Activated T-helper 1 cell treated with anti-CD3 and anti-CD28 coated beads, Interleukin-12 subunit alpha, Interleukin-12 subunit beta, Interleukin-2, Interleukin-4 antibody, amounts not matched to agents 30 ng/mL and 10 ng/mL and 1 ng/mL, durations not matched to agents 14 hours and 24 hours and 36 hours (primary cell): ENCODE measurements around the gene BRINP3. TPM values are rescaled to one million over a fixed set of nuclear protein-coding genes. Genes with fewer than 3 reads are reported as not detected.
"Not testable (repeated sequence)": the region's sequence is repeated elsewhere in the genome, so short reads cannot be mapped to it uniquely, and the experiment has no call there.

Experiments
- DNase-seq: peaks from one replicate; pipeline ENCODE4 v3.0.0; 2021; ENCODE audit warnings: low spot score
- H3K27ac Mint-ChIP-seq: one replicate; pipeline ENCODE4 v1.8.0; 2021; ENCODE audit warnings: mild to moderate bottlenecking, mixed read lengths
- H3K27me3 Mint-ChIP-seq: one replicate; pipeline ENCODE4 v1.8.0; 2022; ENCODE audit warnings: mild to moderate bottlenecking, moderate library complexity, mixed read lengths; ENCODE audit not compliant: insufficient read depth
- H3K36me3 Mint-ChIP-seq: one replicate; pipeline ENCODE4 v1.8.0; 2021; ENCODE audit warnings: low read depth, mixed read lengths
- H3K4me1 Mint-ChIP-seq: one replicate; pipeline ENCODE4 v1.8.0; 2021; ENCODE audit warnings: low read depth, mixed read lengths
- H3K4me3 Mint-ChIP-seq: one replicate; pipeline ENCODE4 v1.8.0; 2021; ENCODE audit warnings: mild to moderate bottlenecking, moderate library complexity, mixed read lengths
- H3K9me3 Mint-ChIP-seq: one replicate; pipeline ENCODE4 v1.8.0; 2021; ENCODE audit warnings: mixed read lengths
- intact Hi-C: fragments of 100-400 bp; cut with micrococcal nuclease; formaldehyde crosslinking; loops from one replicate; pipeline ENCODE4 v1.15.1; 2024
- total RNA-seq: library from RNA; stranded (reverse); gene quantifications from 2 replicates; pipeline ENCODE4 v1.2.3, GENCODE V29; 2022

Gene BRINP3
- total RNA-seq = not detected in 2 replicates

DNA sequence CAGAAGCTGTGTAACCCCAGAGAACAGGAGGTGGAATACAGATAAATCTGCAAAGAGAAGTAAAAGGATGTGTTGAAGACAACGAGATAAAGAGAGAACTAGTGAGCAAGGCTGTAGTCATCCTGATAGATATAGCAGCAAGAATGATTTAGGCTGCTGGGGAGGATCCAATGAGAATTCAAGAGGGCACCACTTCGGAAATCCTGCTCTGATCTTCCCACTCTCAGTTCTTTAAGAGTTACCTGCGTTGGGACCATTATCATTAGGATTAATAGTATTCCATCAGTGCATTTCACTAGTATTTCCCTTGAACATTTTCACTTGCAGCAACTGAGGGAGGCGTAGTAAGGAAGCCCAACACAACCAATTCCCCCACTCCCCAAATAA lies at the start of gene BRINP3:
Gene BRINP3, minus strand, starts transcription at position 103 of the 387 bp plus-strand sequence.
- peaks cover 37% of the 10 kb centered on the region for H3K27me3 Mint-ChIP-seq
- no peaks in the 10 kb centered on the region for H3K9me3 Mint-ChIP-seq
- H3K27ac Mint-ChIP-seq = no peak within 1 kb of the TSS
- no peak within 1 kb of the TSS for H3K4me3 Mint-ChIP-seq
- intact Hi-C loops = no loop called here
- DNase-seq = no peak
- no peaks in the 10 kb centered on the region for H3K36me3 Mint-ChIP-seq
- H3K4me1 Mint-ChIP-seq = no peaks in the 10 kb centered on the region

DNA sequence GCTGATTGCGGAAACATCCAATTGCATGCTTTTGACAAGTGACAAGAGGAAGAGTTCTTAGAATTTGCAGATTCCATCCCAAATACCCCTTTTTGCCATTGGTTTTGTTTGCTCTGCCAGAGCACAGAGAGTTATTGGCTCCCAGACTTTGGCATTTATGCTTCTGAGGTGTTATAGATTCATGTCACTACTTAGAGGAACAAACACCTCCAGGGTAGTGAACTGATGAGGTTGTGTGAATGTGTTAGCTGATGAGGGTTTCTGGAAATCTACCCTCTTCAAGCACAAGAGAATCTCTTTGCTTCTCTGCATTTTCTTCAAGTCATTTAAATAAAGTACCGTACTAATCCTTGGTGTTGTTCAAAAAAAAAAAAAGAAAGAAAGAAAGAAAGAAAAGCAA lies 33.9 kb upstream of the BRINP3 start:
- Mint-ChIP-seq H3K4me1 (no peaks in the 10 kb centered on the region), H3K27me3 (no peaks in the 10 kb centered on the region), H3K36me3 (no peaks in the 10 kb centered on the region), H3K27ac (no peak overlapping the region), H3K9me3 (no peaks in the 10 kb centered on the region), H3K4me3 (no peak overlapping the region)
- intact Hi-C loops = no loop called here
- no peak for DNase-seq

DNA sequence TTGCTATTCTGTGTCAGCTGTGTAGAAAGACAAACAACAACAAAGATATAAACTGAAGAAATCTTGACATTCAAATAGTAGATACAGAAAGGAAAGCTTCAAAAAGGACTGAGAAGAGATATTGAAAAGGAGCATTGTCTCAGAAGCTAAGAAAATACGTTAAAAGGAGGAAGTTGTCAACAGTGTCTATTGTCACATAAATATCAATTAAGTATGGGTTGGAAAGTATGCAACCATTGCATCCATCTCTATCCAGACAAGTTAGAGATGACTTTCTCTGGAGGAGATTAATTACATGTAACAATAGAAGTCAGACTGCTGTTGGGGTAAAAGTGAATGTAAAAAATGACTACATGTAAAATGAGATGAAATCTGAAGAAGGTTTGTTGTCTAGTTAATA lies 29.7 kb upstream of the BRINP3 start:
- no peak overlapping the region for H3K27ac Mint-ChIP-seq
- intact Hi-C loops = no loop called here
- H3K27me3 Mint-ChIP-seq = no peaks in the 10 kb centered on the region
- H3K4me3 Mint-ChIP-seq = no peak overlapping the region
- DNase-seq = no peak
- peaks cover 13% of the 10 kb centered on the region for H3K9me3 Mint-ChIP-seq
- H3K36me3 Mint-ChIP-seq = no peaks in the 10 kb centered on the region
- H3K4me1 Mint-ChIP-seq = no peaks in the 10 kb centered on the region

DNA sequence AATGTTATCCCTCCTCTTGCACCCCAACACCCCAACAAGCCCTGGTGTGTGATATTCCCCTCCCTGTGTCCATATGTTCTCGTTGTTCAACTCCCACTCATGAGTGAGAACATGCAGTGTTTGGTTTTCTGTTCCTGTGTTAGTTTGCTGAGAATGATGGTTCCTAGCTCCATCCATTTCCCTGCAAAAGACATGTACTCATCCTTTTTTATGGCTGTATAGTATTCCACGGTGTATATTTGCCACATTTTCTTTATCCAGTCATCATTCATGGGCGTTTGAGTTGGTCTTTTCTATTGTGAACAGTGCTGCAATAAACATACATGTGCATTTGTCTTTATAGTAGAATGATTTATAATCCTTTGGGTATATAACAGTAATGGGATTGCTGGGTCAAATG lies 26.9 kb upstream of the BRINP3 start:
- DNase-seq, H3K27me3 Mint-ChIP-seq, H3K4me3 Mint-ChIP-seq, H3K4me1 Mint-ChIP-seq, H3K27ac Mint-ChIP-seq, intact Hi-C loops, H3K36me3 Mint-ChIP-seq: not testable (repeated sequence)
- H3K9me3 Mint-ChIP-seq = peaks cover 13% of the 10 kb centered on the region

DNA sequence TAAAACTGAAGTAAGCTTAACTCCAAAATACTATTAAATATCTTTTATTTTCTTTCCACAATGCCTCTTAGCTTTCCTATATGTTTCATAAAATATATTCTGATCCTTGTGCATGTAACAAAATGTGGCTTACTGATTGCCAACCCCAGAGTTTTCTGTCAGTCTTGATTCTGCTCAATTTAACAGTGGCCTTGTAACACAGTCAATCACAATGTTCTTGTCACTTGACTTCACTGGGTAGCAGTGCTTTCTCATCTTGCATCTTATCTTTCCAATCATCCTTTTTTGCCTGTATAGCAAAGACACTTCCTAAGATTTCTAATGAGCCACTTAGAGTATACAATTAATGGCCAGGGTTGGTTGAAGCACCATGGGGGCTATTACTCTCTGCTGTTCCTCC lies 19.9 kb upstream of the BRINP3 start:
- H3K4me3 Mint-ChIP-seq = no peak overlapping the region
- H3K9me3 Mint-ChIP-seq = no peaks in the 10 kb centered on the region
- no peak for DNase-seq
- no peaks in the 10 kb centered on the region for H3K36me3 Mint-ChIP-seq
- H3K27ac Mint-ChIP-seq = no peak overlapping the region
- no peaks in the 10 kb centered on the region for H3K4me1 Mint-ChIP-seq
- H3K27me3 Mint-ChIP-seq = no peaks in the 10 kb centered on the region
- intact Hi-C loops = no loop called here

DNA sequence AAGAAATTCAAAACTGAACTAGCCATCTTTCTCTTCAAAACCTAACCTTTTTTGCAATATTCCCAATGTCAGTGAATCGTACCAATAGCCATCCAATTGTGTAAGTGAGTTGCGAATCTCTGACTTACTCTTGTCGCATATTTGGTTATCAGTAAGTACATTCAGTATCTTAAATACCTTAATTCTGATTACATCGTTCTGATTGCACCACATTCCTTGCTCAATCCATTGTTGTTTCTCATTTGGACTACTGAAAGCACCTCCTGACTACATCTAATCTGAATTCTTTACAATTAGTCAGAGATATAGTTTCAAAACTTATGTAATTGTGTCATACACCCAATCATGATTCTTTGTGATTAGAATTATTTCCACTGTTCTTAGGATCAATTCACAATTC lies 16.8 kb upstream of the BRINP3 start:
- Mint-ChIP-seq H3K9me3 (no peaks in the 10 kb centered on the region), H3K27ac (no peak overlapping the region), H3K36me3 (no peaks in the 10 kb centered on the region), H3K27me3 (no peaks in the 10 kb centered on the region), H3K4me3 (no peak overlapping the region), H3K4me1 (no peaks in the 10 kb centered on the region)
- no peak for DNase-seq
- intact Hi-C loops = no loop called here

- intact Hi-C loops = no loop called here
- Mint-ChIP-seq H3K36me3 (no peaks in the 10 kb centered on the region), H3K4me1 (no peaks in the 10 kb centered on the region), H3K4me3 (no peak overlapping the region), H3K27ac (no peak overlapping the region), H3K27me3 (no peaks in the 10 kb centered on the region), H3K9me3 (no peaks in the 10 kb centered on the region)
- no peak for DNase-seq
These were observed 13.7 kb upstream of the BRINP3 start for GRCh38 chr1:190491404-190491803.

DNA sequence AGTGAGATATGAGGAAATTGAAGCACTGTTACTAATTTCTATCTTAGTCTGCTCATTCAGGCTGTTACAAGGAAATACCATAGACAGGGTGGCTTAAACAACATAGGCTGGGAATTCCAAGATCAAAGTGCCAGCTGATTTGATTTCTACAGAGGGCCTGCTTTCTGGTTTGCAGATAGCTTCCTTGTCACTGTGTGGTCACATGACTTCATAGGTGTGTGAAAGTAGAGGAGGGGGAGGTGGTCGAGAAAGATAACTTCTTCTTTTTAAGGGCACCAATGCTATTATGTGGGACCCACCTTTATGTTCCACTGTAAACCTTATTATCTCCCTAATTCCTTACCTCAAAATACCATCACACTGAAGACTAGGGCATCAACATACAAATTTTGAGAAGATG lies 6.4 kb upstream of the BRINP3 start:
- Mint-ChIP-seq H3K4me1 (no peaks in the 10 kb centered on the region), H3K36me3 (no peaks in the 10 kb centered on the region), H3K27ac (no peak overlapping the region), H3K27me3 (peaks cover 1% of the 10 kb centered on the region), H3K4me3 (no peak overlapping the region), H3K9me3 (no peaks in the 10 kb centered on the region)
- DNase-seq = no peak
- intact Hi-C loops = no loop called here

- DNase-seq = no peak
- Mint-ChIP-seq H3K27me3 (peaks cover 32% of the 10 kb centered on the region), H3K9me3 (no peaks in the 10 kb centered on the region), H3K4me1 (no peaks in the 10 kb centered on the region), H3K4me3 (no peak overlapping the region), H3K36me3 (no peaks in the 10 kb centered on the region), H3K27ac (no peak overlapping the region)
- intact Hi-C loops = no loop called here
These were observed 2.6 kb upstream of the BRINP3 start for GRCh38 chr1:190480231-190480630.

- Mint-ChIP-seq H3K27me3 (peaks cover 37% of the 10 kb centered on the region), H3K36me3 (no peaks in the 10 kb centered on the region), H3K9me3 (no peaks in the 10 kb centered on the region), H3K4me1 (no peaks in the 10 kb centered on the region), H3K4me3 (no peak overlapping the region), H3K27ac (no peak overlapping the region)
- no peak for DNase-seq
- intact Hi-C loops = no loop called here
These were observed 1.9 kb upstream of the BRINP3 start for GRCh38 chr1:190479516-190479915.

- Mint-ChIP-seq H3K4me3 (no peak overlapping the region), H3K9me3 (no peaks in the 10 kb centered on the region), H3K4me1 (no peaks in the 10 kb centered on the region), H3K27ac (no peak overlapping the region), H3K36me3 (no peaks in the 10 kb centered on the region), H3K27me3 (peaks cover 37% of the 10 kb centered on the region)
- intact Hi-C loops = no loop called here
- DNase-seq = no peak
These were observed 1.4 kb upstream of the BRINP3 start for GRCh38 chr1:190479050-190479397.

DNA sequence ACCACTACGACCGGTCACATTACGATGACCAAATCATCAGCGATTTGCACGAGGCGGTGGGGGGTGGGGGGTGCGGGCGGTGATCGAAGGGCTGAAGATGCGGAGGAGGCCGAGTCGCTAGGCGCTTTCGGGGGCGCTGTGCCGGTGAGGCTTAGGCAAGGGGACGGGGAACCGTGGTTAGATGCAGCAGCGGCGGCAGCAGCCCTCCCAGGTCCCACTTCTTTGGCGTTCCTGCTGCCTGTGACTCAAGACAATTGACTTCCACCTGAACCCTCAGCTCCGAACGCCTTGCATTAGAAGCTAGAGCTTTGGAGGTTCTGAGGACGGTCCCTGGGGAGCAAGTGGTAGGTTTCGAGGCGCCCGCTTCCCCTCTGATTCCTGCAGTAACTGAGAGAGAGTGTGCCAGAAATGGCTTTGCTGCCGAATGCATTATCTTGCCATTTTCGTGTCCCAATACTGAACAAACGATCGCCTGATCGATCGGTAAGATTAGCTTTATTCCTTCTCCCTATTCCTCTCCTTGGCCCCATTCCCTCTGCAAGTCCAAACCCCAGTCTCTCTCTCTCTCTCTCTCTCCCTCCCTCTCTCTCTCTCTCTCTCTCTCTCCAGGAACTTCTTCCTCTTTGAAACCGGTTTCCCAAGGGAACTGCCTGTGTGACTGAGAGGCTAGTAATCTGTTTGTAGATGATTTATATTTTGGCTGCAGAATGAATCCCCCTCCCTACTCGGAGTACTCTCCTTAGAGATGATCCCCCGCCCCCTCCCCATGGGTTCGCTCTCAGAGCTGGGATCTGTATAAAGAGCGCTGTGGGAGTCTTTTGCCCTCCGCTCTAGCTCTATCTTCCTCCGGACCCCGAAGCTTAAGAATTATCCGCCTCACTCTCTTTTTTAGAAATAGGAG lies 735 bp upstream of the BRINP3 start:
- Mint-ChIP-seq H3K4me3 (no peak overlapping the region), H3K27ac (no peak overlapping the region), H3K4me1 (no peaks in the 10 kb centered on the region), H3K9me3 (no peaks in the 10 kb centered on the region), H3K36me3 (no peaks in the 10 kb centered on the region), H3K27me3 (peaks cover 37% of the 10 kb centered on the region)
- no peak for DNase-seq
- intact Hi-C loops = no loop called here

GRCh38 chr1:190476806-190477205 lies 858 bp downstream of the BRINP3 start:
- Mint-ChIP-seq H3K36me3 (no peaks in the 10 kb centered on the region), H3K27ac (no peak overlapping the region), H3K4me3 (no peak overlapping the region), H3K4me1 (no peaks in the 10 kb centered on the region), H3K27me3 (peaks cover 37% of the 10 kb centered on the region), H3K9me3 (no peaks in the 10 kb centered on the region)
- intact Hi-C loops = no loop called here
- no peak for DNase-seq

DNA sequence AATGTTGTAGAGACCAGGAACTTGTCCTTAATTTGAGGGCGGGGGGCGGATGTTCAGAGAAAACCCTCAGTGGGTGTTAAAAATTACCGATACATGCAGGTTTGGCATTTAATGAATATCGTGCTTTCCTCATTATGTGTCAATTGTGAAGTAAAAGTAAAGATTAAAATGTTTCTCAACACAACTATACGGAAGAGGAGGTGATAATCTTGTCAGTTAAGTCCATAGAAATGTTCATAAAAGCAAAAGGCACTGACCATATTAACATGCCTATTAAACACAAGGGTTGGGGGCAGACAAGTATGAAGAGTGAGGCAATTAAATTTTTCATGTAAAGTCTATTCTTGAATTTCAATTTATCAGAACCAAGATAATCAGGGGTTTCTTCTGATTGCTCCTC lies 1.3 kb downstream of the BRINP3 start:
- H3K36me3 Mint-ChIP-seq = no peaks in the 10 kb centered on the region
- H3K4me1 Mint-ChIP-seq = no peaks in the 10 kb centered on the region
- H3K27ac Mint-ChIP-seq = no peak overlapping the region
- H3K9me3 Mint-ChIP-seq = no peaks in the 10 kb centered on the region
- H3K4me3 Mint-ChIP-seq = no peak overlapping the region
- no peak for DNase-seq
- intact Hi-C loops = no loop called here
- peaks cover 37% of the 10 kb centered on the region for H3K27me3 Mint-ChIP-seq
